IMR-90 (cell line): ENCODE measurements around the gene PRR29. TPM values are rescaled to one million over a fixed set of nuclear protein-coding genes. Genes with fewer than 3 reads are reported as not detected.

Experiments
- ATAC-seq: fragments of 200-7000 bp; cut with Tn5 transposase; 2 replicates; pipeline ENCODE4 v1.9.1; 2020; ENCODE audit warnings: low read depth, mild to moderate bottlenecking, moderate library complexity
- BruUV-seq: library from RNA; stranded (reverse); fragments of 400-500 nt; replicated peaks from 2 replicates; lab custom pipeline; 2021; lab: Mats Ljungman, UMichigan
- CTCF ChIA-PET: fragments of 300-600 bp; formaldehyde crosslinking; extraction: SDS; loops from one replicate; lab custom pipeline; 2021; ENCODE audit warnings: antibody characterized with exemption; lab: Yijun Ruan, JAX
- POLR2A ChIA-PET: fragments of 300-600 bp; sonication (Branson Sonifier 250); formaldehyde crosslinking; loops from one replicate; lab custom pipeline; 2022; ENCODE audit warnings: antibody characterized with exemption; ENCODE audit not compliant: unreplicated experiment; lab: Charles Lee
- DNase-seq: peaks from one replicate; pipeline ENCODE4 v3.0.0; 2013
- H2AFZ ChIP-seq: replicated peaks from 2 replicates; pipeline ENCODE3; 2013; ENCODE audit warnings: low read length, mild to moderate bottlenecking; ENCODE audit not compliant: poor library complexity
- H2AK5ac ChIP-seq: 2 replicates; pipeline ENCODE4 v1.6.1; 2013; ENCODE audit warnings: low read depth, low read length, inconsistent platforms
- H2AK9ac ChIP-seq: replicated peaks from 2 replicates; pipeline ENCODE3; 2013; ENCODE audit warnings: mild to moderate bottlenecking, low read depth, low read length, moderate library complexity; ENCODE audit not compliant: poor library complexity
- H2BK120ac ChIP-seq: 2 replicates; pipeline ENCODE4 v1.6.1; 2013; ENCODE audit warnings: low read depth, low read length, inconsistent platforms
- H2BK15ac ChIP-seq: 3 replicates; pipeline ENCODE4 v1.6.1; 2013; ENCODE audit warnings: low read depth, low read length, inconsistent platforms
- H2BK20ac ChIP-seq: 2 replicates; pipeline ENCODE4 v1.6.1; 2013; ENCODE audit warnings: low read depth, mild to moderate bottlenecking, inconsistent platforms, low read length, moderate library complexity
- H2BK5ac ChIP-seq: 2 replicates; pipeline ENCODE4 v1.6.1; 2013; ENCODE audit warnings: mild to moderate bottlenecking, low read depth, low read length, inconsistent platforms; ENCODE audit not compliant: poor library complexity, severe bottlenecking
- H3K14ac ChIP-seq: replicated peaks from 2 replicates; pipeline ENCODE4 v1.6.1; 2013; ENCODE audit warnings: low read depth, low read length, inconsistent platforms
- H3K18ac ChIP-seq: 2 replicates; pipeline ENCODE4 v1.6.1; 2013; ENCODE audit warnings: low read depth, low read length, control low read depth
- H3K23ac ChIP-seq: 2 replicates; pipeline ENCODE4 v1.6.1; 2013; ENCODE audit warnings: low read depth, low read length, inconsistent platforms
- H3K27ac ChIP-seq: 2 replicates; pipeline ENCODE4 v1.5.1; 2013; ENCODE audit warnings: mild to moderate bottlenecking, control low read depth, low read length; ENCODE audit not compliant: insufficient read depth
- H3K27me3 ChIP-seq: 2 replicates; pipeline ENCODE4 v1.6.1; 2013; ENCODE audit warnings: low read length; ENCODE audit not compliant: control insufficient read depth, insufficient read depth
- H3K36me3 ChIP-seq: 2 replicates; pipeline ENCODE4 v1.6.1; 2013; ENCODE audit warnings: low read length, mixed read lengths; ENCODE audit not compliant: control insufficient read depth, insufficient read depth
- H3K4ac ChIP-seq: 2 replicates; pipeline ENCODE4 v1.6.1; 2013; ENCODE audit warnings: low read depth, low read length, inconsistent platforms
- H3K4me1 ChIP-seq: 2 replicates; pipeline ENCODE4 v1.6.1; 2013; ENCODE audit warnings: low read length, mixed read lengths; ENCODE audit not compliant: control insufficient read depth, insufficient read depth
- H3K4me2 ChIP-seq: 2 replicates; pipeline ENCODE4 v1.6.1; 2013; ENCODE audit warnings: low read depth, mild to moderate bottlenecking, control low read depth, low read length, moderate library complexity
- H3K4me3 ChIP-seq: 2 replicates; pipeline ENCODE4 v1.5.1; 2013; ENCODE audit warnings: low read depth, mild to moderate bottlenecking, control low read depth, low read length, moderate library complexity; ENCODE audit not compliant: insufficient read depth
- H3K56ac ChIP-seq: 2 replicates; pipeline ENCODE4 v1.6.1; 2013; ENCODE audit warnings: low read length, inconsistent platforms; ENCODE audit not compliant: insufficient read depth; ENCODE audit errors: extremely low read depth
- H3K79me1 ChIP-seq, 2 experiments: 2 replicates each; pipeline ENCODE4 v1.6.1; 2013; ENCODE audit warnings: low read length in 2 of 2, inconsistent platforms in 1 of 2, low read depth in 1 of 2
- H3K9ac ChIP-seq: 2 replicates; pipeline ENCODE4 v1.6.1; 2013; ENCODE audit warnings: low read depth, low read length, control low read depth
- H3K9me1 ChIP-seq: 2 replicates; pipeline ENCODE4 v1.6.1; 2013; ENCODE audit warnings: low read length, inconsistent platforms; ENCODE audit not compliant: insufficient read depth
- H3K9me3 ChIP-seq: 2 replicates; pipeline ENCODE4 v1.6.1; 2013; ENCODE audit warnings: low read length; ENCODE audit not compliant: control insufficient read depth, insufficient read depth
- H4K20me1 ChIP-seq: 2 replicates; pipeline ENCODE4 v1.6.1; 2013; ENCODE audit warnings: low read length, inconsistent platforms; ENCODE audit not compliant: insufficient read depth
- H4K5ac ChIP-seq: 2 replicates; pipeline ENCODE4 v1.6.1; 2013; ENCODE audit warnings: mild to moderate bottlenecking, low read depth, low read length, control low read depth
- H4K8ac ChIP-seq, 2 experiments: 2 replicates each; pipeline ENCODE4 v1.6.1; 2013; ENCODE audit warnings: low read depth in 2 of 2, low read length in 2 of 2, control low read depth in 1 of 2, inconsistent platforms in 1 of 2
- H4K91ac ChIP-seq: 2 replicates; pipeline ENCODE4 v1.6.1; 2013; ENCODE audit warnings: low read depth, low read length, inconsistent platforms; ENCODE audit not compliant: insufficient read depth
- BHLHE40 ChIP-seq: fragments of 150-350 bp; IDR thresholded peaks from 2 replicates; pipeline ENCODE4 v1.6.1; 2016; ENCODE audit warnings: mild to moderate bottlenecking, low read depth, low read length
- CEBPB ChIP-seq: IDR thresholded peaks from 2 replicates; pipeline ENCODE4 v1.6.1; 2012; ENCODE audit warnings: low read depth, low read length, improper control_type of control experiment
- CHD1 ChIP-seq: IDR thresholded peaks from 2 replicates; pipeline ENCODE4 v1.6.1; 2012; ENCODE audit warnings: low read depth, low read length, improper control_type of control experiment
- ELK1 ChIP-seq: fragments of 150-350 bp; IDR thresholded peaks from 2 replicates; pipeline ENCODE4 v1.6.1; 2016; ENCODE audit warnings: low read depth, mild to moderate bottlenecking, low read length, moderate library complexity, borderline replicate concordance
- FOS ChIP-seq: fragments of 150-350 bp; IDR thresholded peaks from 2 replicates; pipeline ENCODE4 v1.6.1; 2016; ENCODE audit warnings: low read depth, low read length
- MAFK ChIP-seq: IDR thresholded peaks from 2 replicates; pipeline ENCODE4 v1.6.1; 2012; ENCODE audit warnings: low read depth, low read length, improper control_type of control experiment
- MAZ ChIP-seq: IDR thresholded peaks from 2 replicates; pipeline ENCODE4 v1.6.1; 2012; ENCODE audit warnings: low read depth, mild to moderate bottlenecking, low read length, improper control_type of control experiment, moderate library complexity, borderline replicate concordance
- MXI1 ChIP-seq: IDR thresholded peaks from 2 replicates; pipeline ENCODE4 v1.6.1; 2012; ENCODE audit warnings: low read depth, mild to moderate bottlenecking, low read length, moderate library complexity, borderline replicate concordance
- NFE2L2 ChIP-seq: fragments of 150-350 bp; IDR thresholded peaks from 2 replicates; pipeline ENCODE4 v1.6.1; 2016; ENCODE audit warnings: low read depth, mild to moderate bottlenecking, low read length
- POLR2A ChIP-seq: IDR thresholded peaks from 2 replicates; pipeline ENCODE4 v1.6.1; 2012; ENCODE audit warnings: mild to moderate bottlenecking, low read depth, low read length
- RAD21 ChIP-seq: IDR thresholded peaks from 2 replicates; pipeline ENCODE4 v1.6.1; 2012; ENCODE audit warnings: low read length, improper control_type of control experiment
- RCOR1 ChIP-seq: IDR thresholded peaks from 2 replicates; pipeline ENCODE4 v1.6.1; 2012; ENCODE audit warnings: mild to moderate bottlenecking, low read length, improper control_type of control experiment; ENCODE audit not compliant: insufficient replicate concordance
- RFX5 ChIP-seq: IDR thresholded peaks from 2 replicates; pipeline ENCODE4 v1.8.0; 2012; ENCODE audit warnings: low read depth, mild to moderate bottlenecking, low read length, moderate library complexity
- SMC3 ChIP-seq: fragments of 150-350 bp; IDR thresholded peaks from 2 replicates; pipeline ENCODE4 v1.6.1; 2016; ENCODE audit warnings: low read depth, mild to moderate bottlenecking, antibody characterized with exemption, low read length, moderate library complexity
- USF2 ChIP-seq: fragments of 150-350 bp; IDR thresholded peaks from 2 replicates; pipeline ENCODE4 v1.6.1; 2017; ENCODE audit warnings: mild to moderate bottlenecking, antibody characterized with exemption, low read length, low read depth
- WGBS, 2 experiments: methylation state at CpG; one replicate each; pipeline versions ENCODE4 v1.1.5 to v1.1.7; 2013; ENCODE audit warnings: missing lambda C conversion rate in 2 of 2; ENCODE audit not compliant: insufficient read length in 1 of 2; ENCODE audit errors: extremely low coverage in 2 of 2; 5-methylcytosine and 5-hydroxymethylcytosine counted together
- dilution Hi-C: fragments of 300-500 bp; cut with HindIII; formaldehyde crosslinking; loops from one replicate; pipeline ENCODE4 v1.14.3; 2018; ENCODE audit warnings: low sequenced_read_pairs; ENCODE audit not compliant: unreplicated experiment
- in situ Hi-C: fragments of 300-500 bp; cut with MboI; formaldehyde crosslinking; loops from 3 replicates; pipeline ENCODE4 v1.14.3; 2019; ENCODE audit warnings: low sequenced_read_pairs, inconsistent platforms, mixed read lengths
- intact Hi-C: fragments of 100-400 bp; cut with micrococcal nuclease; formaldehyde crosslinking; loops from 2 replicates; pipeline ENCODE4 v1.10.0; 2022
- polyA plus RNA-seq, 3 experiments: library from polyadenylated mRNA; depleted of rRNA; stranded (reverse); fragments of >200 nt; gene quantifications; 2 replicates each; pipeline ENCODE4 v1.2.3, GENCODE V29; 2012; ENCODE audit warnings: low replicate concordance in 1 of 3
- total RNA-seq: library from RNA; depleted of rRNA; stranded (reverse); fragments of >200 nt; gene quantifications from 2 replicates; pipeline ENCODE4 v1.2.3, GENCODE V29; 2012
- TF ChIP-seq, protein P1 (sequence below): conservative IDR thresholded peaks from 2 replicates; pipeline ENCODE4 v1.5.1; 2012; ENCODE audit warnings: mild to moderate bottlenecking, low read depth, low read length, improper control_type of control experiment

PRR29 gene
- total and polyA plus RNA-seq, 2 of the 4 experiments (the other 2 are of a cell fraction), result under 0.01 to 0.17 TPM

DNA sequence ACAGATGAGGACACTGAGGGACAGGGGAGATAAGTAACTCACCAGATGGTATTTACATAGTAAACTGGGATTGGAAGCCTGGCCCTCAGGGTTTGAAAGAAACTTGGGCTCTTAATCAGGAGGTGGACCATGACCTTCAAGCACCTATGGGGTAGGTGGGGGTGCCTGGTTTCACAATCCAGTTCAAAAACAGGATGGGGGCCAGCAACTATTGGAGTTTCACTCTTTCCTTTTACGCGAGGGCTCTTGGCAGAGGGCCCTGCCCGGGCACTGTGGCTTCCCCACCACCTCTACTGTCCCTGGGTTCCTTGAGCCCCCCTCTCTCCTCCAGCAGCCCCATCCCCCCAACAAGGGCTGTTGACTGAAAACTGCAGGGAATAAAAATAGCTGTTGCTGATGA, 11.3 kb upstream of the PRR29 start:
- Histone ChIP-seq H3K18ac (no peak overlapping the region), H4K8ac (no peak overlapping the region), H3K14ac (no peak overlapping the region; the same call in 1 of the 2 replicates), H2AFZ (no peak overlapping the region), H3K9me1 (peaks cover 9% of the 10 kb centered on the region; the same call in 1 of the 2 replicates), H3K36me3 (no peaks in the 10 kb centered on the region), H2BK20ac (no peak overlapping the region), H3K23ac (no peak overlapping the region), H3K56ac (no peak overlapping the region), H3K79me1 (no peaks in the 10 kb centered on the region), H3K4me2 (no peak overlapping the region), H3K9ac (no peak overlapping the region), H3K27me3 (peaks cover 20% of the 10 kb centered on the region), H3K4me3 (no peak overlapping the region), H4K20me1 (no peaks in the 10 kb centered on the region), H3K4ac (no peak overlapping the region), H3K9me3 (peaks cover 4% of the 10 kb centered on the region), H4K91ac (no peak overlapping the region), H2AK9ac (peak overlapping the region; percentile 31), H3K27ac (no peak overlapping the region), H3K4me1 (peaks cover 8% of the 10 kb centered on the region; the same call in 1 of the 2 replicates), H2BK120ac (no peak overlapping the region), H4K5ac (no peak overlapping the region), H2BK15ac (0 out of 3 replicates have a peak overlapping the region, but pooled peaks have one; percentile 20), H2AK5ac (no peak overlapping the region), H2BK5ac (no peak overlapping the region)
- CTCF ChIA-PET, result no interaction called here
- intact Hi-C loops, result no loop called here
- ATAC-seq, result no peak
- TF ChIP-seq CEBPB (no peak), CHD1 (no peak), BHLHE40 (no peak), ELK1 (no peak), NFE2L2 (no peak), USF2 (no peak), MAZ (no peak), FOS (no peak), SMC3 (no peak), RFX5 (no peak), MAFK (no peak), RAD21 (no peak), POLR2A (no peak), RCOR1 (no peak), MXI1 (no peak)
- TF ChIP-seq, protein P1, sequence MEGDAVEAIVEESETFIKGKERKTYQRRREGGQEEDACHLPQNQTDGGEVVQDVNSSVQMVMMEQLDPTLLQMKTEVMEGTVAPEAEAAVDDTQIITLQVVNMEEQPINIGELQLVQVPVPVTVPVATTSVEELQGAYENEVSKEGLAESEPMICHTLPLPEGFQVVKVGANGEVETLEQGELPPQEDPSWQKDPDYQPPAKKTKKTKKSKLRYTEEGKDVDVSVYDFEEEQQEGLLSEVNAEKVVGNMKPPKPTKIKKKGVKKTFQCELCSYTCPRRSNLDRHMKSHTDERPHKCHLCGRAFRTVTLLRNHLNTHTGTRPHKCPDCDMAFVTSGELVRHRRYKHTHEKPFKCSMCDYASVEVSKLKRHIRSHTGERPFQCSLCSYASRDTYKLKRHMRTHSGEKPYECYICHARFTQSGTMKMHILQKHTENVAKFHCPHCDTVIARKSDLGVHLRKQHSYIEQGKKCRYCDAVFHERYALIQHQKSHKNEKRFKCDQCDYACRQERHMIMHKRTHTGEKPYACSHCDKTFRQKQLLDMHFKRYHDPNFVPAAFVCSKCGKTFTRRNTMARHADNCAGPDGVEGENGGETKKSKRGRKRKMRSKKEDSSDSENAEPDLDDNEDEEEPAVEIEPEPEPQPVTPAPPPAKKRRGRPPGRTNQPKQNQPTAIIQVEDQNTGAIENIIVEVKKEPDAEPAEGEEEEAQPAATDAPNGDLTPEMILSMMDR, result no peak
- POLR2A ChIA-PET, result no interaction called here
- no TSS peak for BruUV-seq
- no CpG with 5 or more reads among the region's 3 CpGs for WGBS, 2 experiments
- dilution Hi-C loops, result no loop called here
- no peak for DNase-seq
- in situ Hi-C loops, result no loop called here
